GM18909 (cell line): ENCODE data around the gene NRG3.
A peak's percentile ranks its signal among the peaks of the same experiment; 100 is the strongest.

Experiments
- ATAC-seq: cut with Tn5 transposase; IDR thresholded peaks from one replicate; pipeline ENCODE4 v1.9.1; 2021; ENCODE audit warnings: mild to moderate bottlenecking; ENCODE audit not compliant: unreplicated experiment, poor library complexity

The NRG3 gene

GRCh38 chr10:81877596-81877995 lies 2.6 kb downstream of the NRG3 start:
- ATAC-seq: no peak

GRCh38 chr10:81882011-81882410 lies 7.0 kb downstream of the NRG3 start:
- no peak for ATAC-seq

- ATAC-seq: no peak
These were observed 9.9 kb downstream of the NRG3 start for GRCh38 chr10:81884856-81885255.

GRCh38 chr10:81885491-81885890 lies 10.5 kb downstream of the NRG3 start:
- no peak for ATAC-seq

- ATAC-seq: no peak
These were observed 11.9 kb downstream of the NRG3 start for GRCh38 chr10:81886939-81887338.

GRCh38 chr10:81889181-81889769 lies 14.3 kb downstream of the NRG3 start:
- no peak for ATAC-seq

GRCh38 chr10:81894616-81895015 lies 19.6 kb downstream of the NRG3 start:
- no peak for ATAC-seq

GRCh38 chr10:81898518-81898917 lies 23.5 kb downstream of the NRG3 start:
- ATAC-seq: no peak

GRCh38 chr10:81900989-81901388 lies 26.0 kb downstream of the NRG3 start:
- no peak for ATAC-seq

- ATAC-seq: no peak
These were observed 28.5 kb downstream of the NRG3 start for GRCh38 chr10:81903472-81903871.

- no peak for ATAC-seq
These were observed 30.2 kb downstream of the NRG3 start for GRCh38 chr10:81905161-81905560.

- no peak for ATAC-seq
These were observed 34.5 kb downstream of the NRG3 start for GRCh38 chr10:81909453-81909852.

- no peak for ATAC-seq
These were observed 36.3 kb downstream of the NRG3 start for GRCh38 chr10:81911328-81911727.

GRCh38 chr10:81914736-81915503 lies 39.9 kb downstream of the NRG3 start:
- ATAC-seq: no peak

- ATAC-seq: no peak
These were observed 40.5 kb downstream of the NRG3 start for GRCh38 chr10:81915504-81915897.

- ATAC-seq: no peak
These were observed 42.7 kb downstream of the NRG3 start for GRCh38 chr10:81917666-81918065.

GRCh38 chr10:81918766-81919165 lies 43.8 kb downstream of the NRG3 start:
- no peak for ATAC-seq

GRCh38 chr10:81920213-81920829 lies 45.3 kb downstream of the NRG3 start:
- peak; percentile 59 for ATAC-seq

GRCh38 chr10:81928119-81928518 lies 53.1 kb downstream of the NRG3 start:
- ATAC-seq: no peak

- ATAC-seq: no peak
These were observed 68.6 kb downstream of the NRG3 start for GRCh38 chr10:81943583-81943982.

- no peak for ATAC-seq
These were observed 69.6 kb downstream of the NRG3 start for GRCh38 chr10:81944609-81945008.

GRCh38 chr10:81949283-81949682 lies 74.3 kb downstream of the NRG3 start:
- ATAC-seq: no peak
